GM20000 (cell line): ENCODE results near the gene CADPS2.

Experiments
- DNase-seq: peaks from one replicate; pipeline ENCODE4 v3.0.0; 2012; ENCODE audit warnings: low spot score
- TF ChIP-seq, protein P1 (sequence below): IDR thresholded peaks from 2 replicates; pipeline ENCODE4 v1.5.1; 2012; ENCODE audit warnings: mild to moderate bottlenecking, control low read depth; ENCODE audit errors: extremely low read depth, missing control alignments

CADPS2 gene

DNA sequence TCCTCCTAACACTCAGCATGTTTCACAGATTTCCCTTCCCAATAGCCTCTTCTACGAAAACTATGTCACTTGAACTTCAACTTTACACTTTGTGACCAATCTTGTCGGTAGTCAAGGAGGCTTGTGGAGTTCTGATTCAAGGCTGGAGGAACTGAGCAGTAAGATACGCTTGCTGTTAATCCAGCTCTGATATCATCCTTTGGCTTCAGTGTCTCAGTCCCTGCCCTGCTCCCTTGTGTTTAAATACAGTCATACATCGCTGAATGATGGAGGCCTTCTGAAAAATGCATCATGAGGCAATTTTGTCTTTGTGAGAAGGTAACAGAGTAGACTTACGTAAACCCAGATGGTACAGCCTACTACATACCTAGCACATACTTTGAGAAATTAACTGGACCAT, 360.9 kb downstream of the CADPS2 start:
- TF ChIP-seq, protein P1, sequence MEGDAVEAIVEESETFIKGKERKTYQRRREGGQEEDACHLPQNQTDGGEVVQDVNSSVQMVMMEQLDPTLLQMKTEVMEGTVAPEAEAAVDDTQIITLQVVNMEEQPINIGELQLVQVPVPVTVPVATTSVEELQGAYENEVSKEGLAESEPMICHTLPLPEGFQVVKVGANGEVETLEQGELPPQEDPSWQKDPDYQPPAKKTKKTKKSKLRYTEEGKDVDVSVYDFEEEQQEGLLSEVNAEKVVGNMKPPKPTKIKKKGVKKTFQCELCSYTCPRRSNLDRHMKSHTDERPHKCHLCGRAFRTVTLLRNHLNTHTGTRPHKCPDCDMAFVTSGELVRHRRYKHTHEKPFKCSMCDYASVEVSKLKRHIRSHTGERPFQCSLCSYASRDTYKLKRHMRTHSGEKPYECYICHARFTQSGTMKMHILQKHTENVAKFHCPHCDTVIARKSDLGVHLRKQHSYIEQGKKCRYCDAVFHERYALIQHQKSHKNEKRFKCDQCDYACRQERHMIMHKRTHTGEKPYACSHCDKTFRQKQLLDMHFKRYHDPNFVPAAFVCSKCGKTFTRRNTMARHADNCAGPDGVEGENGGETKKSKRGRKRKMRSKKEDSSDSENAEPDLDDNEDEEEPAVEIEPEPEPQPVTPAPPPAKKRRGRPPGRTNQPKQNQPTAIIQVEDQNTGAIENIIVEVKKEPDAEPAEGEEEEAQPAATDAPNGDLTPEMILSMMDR: no peak
- no peak for DNase-seq

GRCh38 chr7:122521767-122522166, 364.5 kb downstream of the CADPS2 start:
- TF ChIP-seq, protein P1: no peak
- no peak for DNase-seq

GRCh38 chr7:122520971-122521555, 365.2 kb downstream of the CADPS2 start:
- TF ChIP-seq, protein P1: no peak
- DNase-seq: no peak

GRCh38 chr7:122518488-122518887, 367.8 kb downstream of the CADPS2 start:
- DNase-seq: no peak
- TF ChIP-seq, protein P1: no peak

DNA sequence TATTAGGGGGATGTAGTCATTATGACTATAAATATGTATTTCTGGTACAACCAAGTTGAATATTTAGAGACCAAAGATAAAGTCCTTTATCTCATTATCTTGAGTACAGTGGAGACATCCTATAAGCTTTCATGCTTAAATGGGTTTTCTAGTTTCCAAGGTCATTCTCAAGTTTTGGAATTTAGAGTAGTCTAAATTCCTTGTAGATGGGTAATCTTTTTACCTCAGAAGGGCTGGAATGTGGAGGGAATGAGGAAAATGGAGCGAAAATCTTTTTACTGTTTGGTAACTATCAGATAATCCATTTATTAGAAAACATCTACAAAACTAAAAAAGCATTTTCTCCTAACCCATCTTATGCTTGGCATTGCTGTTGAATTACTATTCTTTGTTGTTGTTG, 368.7 kb downstream of the CADPS2 start:
- no peak for DNase-seq
- TF ChIP-seq, protein P1: no peak

GRCh38 chr7:122515404-122515803, 370.9 kb downstream of the CADPS2 start:
- DNase-seq: no peak
- TF ChIP-seq, protein P1: no peak

DNA sequence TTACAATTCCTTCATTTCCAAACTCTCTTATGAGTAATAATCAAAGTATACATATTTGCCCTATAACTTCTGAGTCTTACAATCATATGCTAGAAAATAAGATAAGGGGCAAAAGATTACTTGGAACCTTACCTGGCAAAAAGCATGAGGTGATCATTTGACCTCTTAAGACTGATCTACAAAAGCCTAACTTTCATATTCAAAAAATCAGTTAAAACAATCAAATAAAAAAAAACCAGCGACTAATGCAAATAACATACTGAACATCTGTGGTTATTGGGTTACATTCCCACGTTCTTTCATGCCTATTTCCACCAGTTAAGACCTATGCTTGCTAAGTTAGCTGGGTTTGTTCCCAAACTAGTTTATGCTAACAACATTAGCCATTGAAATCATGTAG, 375.0 kb downstream of the CADPS2 start:
- DNase-seq: no peak
- TF ChIP-seq, protein P1: no peak

DNA sequence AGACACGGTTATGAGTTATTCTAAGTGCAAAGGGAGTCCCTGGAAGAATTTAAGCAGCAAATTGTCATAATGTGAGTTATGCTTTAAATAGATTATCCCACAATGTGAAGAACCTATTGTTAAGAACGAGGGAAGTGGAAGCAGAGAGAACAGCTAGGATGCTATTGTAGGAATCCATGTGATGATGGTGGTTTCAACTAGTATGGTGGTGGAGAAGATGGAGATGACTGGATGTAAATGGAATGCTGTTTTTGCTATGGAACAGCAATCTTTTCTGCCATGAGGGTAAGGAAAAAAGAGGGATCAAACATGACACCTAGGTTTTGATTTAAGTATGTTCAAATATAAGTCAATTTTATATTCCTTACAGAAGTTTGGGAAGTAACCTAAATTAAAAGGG, 378.7 kb downstream of the CADPS2 start:
- TF ChIP-seq, protein P1: no peak
- no peak for DNase-seq
